ENCODE measurements around the gene GLI3.

Gene GLI3

DNA sequence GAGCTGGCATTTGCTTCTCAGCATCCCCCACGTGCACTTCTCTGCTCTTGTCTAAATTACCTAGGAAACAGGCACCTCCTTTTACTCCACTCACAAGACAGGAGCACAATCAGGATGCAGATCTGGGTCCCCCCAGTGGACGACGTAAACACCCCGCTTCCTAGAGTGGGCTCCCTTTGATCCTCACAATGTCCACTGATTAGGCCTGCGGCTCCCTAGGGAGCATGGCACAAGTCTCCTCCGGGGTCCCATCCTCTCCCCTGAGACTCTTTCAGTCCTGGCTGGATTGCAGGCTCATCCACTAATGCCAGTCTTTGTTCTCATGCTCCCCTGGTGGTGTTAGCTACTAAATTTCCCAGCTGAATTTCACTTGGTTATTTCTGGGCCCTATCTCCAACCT, 98.3 kb downstream of the GLI3 start:
- no peak for DNase-seq

DNA sequence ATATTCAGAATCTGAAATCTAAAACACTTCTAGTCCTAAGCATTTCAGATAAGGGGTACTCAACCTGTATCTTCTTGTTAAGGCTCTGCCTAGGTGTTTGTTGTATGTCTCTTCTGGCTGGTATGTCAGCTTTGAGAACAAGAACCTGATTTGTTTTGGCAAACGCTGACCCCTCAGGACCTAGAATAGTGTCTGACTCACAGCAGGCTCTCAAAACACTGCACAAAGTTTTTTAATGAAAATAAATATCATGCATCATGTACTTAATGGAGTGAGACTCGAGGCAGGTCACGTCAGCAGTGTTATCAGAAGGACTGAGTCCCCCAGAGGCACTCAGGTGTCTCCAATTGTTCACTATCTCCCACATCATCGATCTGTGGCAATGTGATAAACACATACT, 99.1 kb downstream of the GLI3 start:
- no peak for DNase-seq

- no peak for DNase-seq
These were observed 99.6 kb downstream of the GLI3 start for GRCh38 chr7:42137431-42137830.

GRCh38 chr7:42135728-42136127, 101.3 kb downstream of the GLI3 start:
- no peak for DNase-seq

DNA sequence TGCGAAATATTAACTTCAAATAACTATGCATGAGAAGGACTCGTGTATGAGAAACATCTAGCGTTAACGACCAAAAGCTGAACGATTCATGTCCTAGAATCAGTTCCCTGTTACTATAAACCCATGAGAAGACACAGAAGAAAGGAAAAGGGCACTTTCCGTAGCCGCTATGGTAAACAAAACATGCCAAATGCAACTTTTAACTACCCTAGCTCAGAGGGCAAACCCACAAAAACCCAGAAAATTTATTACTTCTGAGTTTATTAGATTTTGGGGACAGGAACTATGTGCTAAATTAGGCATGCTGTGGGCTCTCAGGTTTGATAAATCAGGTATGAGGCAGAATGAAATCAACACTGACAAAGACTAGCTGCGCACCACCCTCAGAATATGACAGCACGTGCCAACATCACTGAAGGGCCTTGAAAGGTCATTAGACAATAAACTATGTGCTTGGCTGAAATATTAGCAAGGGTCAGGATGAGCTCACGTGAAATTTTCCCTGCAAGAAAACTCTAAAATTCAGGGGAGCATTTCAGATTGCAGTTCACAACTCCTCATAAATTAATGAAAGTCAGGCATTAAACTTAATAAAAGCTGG, 102.6 kb downstream of the GLI3 start:
- no peak for DNase-seq

GRCh38 chr7:42133321-42133720, 103.7 kb downstream of the GLI3 start:
- DNase-seq: no peak

- DNase-seq: no peak
These were observed 108.3 kb downstream of the GLI3 start for GRCh38 chr7:42128703-42129102.

DNA sequence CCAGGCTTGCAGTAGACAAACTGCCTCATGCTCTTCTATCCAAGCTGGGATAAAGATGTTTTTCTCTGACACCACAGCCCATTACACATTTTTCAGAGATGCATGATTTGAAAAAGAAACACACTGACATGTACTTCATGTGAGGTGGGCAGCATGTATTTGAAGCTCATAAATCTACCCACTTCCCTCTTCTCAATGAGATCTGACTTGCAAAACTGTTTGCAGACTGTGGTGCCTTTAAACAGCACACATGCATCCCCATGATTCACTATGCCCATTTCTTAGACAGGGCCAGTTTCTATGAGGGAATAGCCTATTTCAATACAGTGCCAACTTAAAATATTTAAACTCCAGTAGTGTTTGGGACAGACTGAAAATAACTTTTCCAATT, 109.8 kb downstream of the GLI3 start:
- no peak for DNase-seq

GRCh38 chr7:42126475-42127231, 110.4 kb downstream of the GLI3 start:
- no peak for DNase-seq

GRCh38 chr7:42125321-42125720, 111.7 kb downstream of the GLI3 start:
- DNase-seq: no peak

GRCh38 chr7:42123716-42124115, 113.3 kb downstream of the GLI3 start:
- no peak for DNase-seq

- no peak for DNase-seq
These were observed 116.8 kb downstream of the GLI3 start for GRCh38 chr7:42120191-42120590.

DNA sequence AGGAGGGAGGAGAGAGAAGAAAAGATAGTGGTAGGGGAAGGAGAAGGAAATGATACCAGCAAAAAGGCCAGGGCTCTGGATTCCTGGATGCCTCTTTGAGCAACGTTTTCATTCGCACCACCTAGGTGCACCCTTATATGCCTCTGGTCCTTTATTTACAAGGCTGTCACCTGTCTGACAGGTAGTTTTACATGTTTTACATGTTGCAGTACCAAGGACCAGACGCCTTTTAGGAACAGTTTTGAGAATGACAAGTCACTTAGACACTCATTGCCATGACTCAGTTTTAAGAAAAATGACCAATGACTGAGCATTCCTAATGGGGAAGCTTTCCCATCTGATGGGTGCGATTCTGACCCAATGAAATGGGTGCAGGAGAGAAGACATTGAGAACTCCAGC, 119.8 kb downstream of the GLI3 start:
- no peak for DNase-seq

DNA sequence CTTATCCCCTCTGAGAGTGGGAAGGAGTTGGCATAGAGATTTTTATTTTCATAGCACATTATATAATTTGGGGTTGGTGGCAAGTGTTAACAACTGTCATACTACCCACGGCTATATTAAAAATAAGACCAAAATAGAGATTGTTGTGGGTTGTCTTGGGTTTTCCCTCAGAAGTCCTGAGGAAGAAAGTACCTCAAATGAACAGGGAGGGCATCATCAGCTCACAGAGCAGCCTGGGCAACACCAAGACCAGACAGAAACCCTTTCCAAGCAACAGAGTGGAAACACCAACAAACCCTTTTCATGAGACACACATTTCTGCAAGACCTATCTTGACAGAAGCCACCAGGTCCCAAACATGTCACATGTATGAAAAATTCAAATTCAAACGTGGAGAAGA, 121.2 kb downstream of the GLI3 start:
- DNase-seq: no peak

DNA sequence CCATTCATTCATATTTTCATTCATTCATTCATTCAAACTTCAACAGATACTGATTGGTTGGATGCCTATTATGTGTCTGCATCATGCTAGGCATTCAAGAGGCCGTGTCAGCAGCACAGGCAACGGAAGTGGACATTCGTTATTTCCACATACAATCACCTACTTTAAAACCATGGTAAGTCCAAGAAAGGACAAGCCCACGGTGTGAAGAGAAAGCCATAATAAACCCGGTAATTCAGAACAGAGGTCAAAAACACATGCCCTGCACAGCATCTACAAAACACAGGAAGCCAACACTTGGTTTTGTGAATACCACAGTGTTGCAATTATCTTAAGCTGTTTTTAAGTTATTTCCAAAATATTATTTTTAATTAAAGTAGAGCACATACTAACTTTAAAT, 126.7 kb downstream of the GLI3 start:
- DNase-seq: no peak

DNA sequence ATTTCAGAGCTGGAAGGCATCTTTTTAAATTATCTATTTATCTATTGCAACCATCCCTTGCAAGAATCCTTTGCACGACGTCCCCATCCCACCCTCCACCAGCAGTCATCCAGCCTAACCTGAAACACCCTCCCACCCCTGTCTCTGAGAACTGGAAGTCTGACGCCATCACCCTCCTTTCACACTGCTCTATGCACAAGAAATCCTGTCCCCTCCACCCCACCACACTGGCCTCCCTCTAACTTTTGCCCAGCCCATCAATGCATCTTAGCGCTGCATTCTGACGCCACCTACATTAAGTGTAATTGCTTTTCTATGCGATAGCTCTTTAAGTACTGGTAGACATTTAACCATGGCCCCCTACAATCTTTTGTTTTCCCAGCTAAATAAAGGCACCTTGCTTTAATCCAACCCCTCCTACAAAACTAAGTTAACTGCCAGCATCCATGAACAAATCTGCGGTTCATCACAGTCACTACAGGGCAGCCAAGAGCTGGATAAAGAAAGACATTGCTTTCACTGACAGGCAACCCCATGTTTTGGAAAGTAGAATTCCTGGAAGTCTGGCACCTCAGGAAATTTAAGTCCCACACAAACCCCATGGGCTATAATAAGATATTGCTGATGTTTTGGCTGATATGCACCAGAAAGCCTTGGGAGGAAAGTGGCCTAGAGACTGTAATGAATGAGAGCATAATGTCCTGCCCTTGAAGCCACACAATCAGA, 128.0 kb downstream of the GLI3 start:
- no peak for DNase-seq

GRCh38 chr7:42107484-42108240, 129.3 kb downstream of the GLI3 start:
- DNase-seq: peak; percentile 63

- no peak for DNase-seq
These were observed 130.4 kb downstream of the GLI3 start for GRCh38 chr7:42106562-42106961.

DNA sequence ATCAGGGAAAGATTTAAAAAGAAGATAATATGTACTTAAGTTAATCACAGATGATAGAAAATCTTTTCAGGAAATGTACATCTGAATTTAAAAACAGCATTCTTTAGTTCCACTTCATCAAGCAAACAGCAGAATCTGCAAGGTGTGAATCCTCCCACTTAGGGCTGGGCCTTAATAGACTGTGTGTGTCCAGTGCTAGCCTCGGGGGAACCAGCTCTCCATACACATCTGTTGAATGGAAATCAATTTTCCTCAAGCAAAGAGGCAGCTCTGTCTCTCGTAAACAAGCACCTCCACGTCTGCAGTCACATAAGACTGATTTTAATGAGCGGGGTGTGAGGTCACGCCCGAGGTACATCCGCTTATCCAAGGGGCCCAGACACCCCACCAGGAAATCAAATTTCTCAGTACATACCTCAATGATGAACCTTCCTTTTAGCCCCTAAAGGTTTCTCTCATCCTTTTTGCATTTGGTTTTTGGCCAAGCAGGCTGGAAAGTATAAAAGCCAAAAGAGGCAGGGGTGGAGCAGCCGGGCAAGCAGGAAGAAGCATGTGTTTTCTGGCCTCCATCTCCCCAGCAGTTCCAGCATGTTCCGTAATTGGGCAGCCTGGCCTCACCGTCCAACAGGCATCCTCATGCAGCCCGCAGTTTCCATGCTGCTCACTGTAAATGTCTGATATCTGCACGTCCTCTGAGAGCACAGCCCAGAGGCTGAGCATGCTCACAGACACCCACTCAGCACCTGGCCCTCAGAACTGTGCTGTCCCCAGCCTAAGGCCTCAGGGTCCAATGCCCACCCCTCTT, 131.3 kb downstream of the GLI3 start:
- peak; percentile 58 for DNase-seq

GRCh38 chr7:42104694-42105093, 132.3 kb downstream of the GLI3 start:
- DNase-seq: no peak

- DNase-seq: no peak
These were observed 132.8 kb downstream of the GLI3 start for GRCh38 chr7:42104231-42104630.

- no peak for DNase-seq
These were observed 133.6 kb downstream of the GLI3 start for GRCh38 chr7:42103456-42103855.

GRCh38 chr7:42103020-42103419, 134.0 kb downstream of the GLI3 start:
- no peak for DNase-seq
